Hepatocyte (in vitro differentiated cells): ENCODE results near the gene ZCCHC24. TPM values are rescaled to one million over a fixed set of nuclear protein-coding genes. Genes with fewer than 3 reads are reported as not detected.

Experiments used
- DNase-seq: peaks from one replicate; pipeline ENCODE4 v3.0.0-alpha.2; 2016; ENCODE audit warnings: low spot score
- H2AFZ ChIP-seq: fragments of 200-600 bp; sonication (generic); 2 replicates; pipeline ENCODE4 v1.6.0; 2016; ENCODE audit warnings: antibody characterized with exemption, mild to moderate bottlenecking
- H3K27ac ChIP-seq: fragments of 200-600 bp; sonication (generic); 2 replicates; pipeline ENCODE4 v1.5.1; 2016; ENCODE audit warnings: mild to moderate bottlenecking
- H3K27me3 ChIP-seq: fragments of 200-600 bp; sonication (generic); 2 replicates; pipeline ENCODE4 v1.6.1; 2016
- H3K36me3 ChIP-seq: fragments of 200-600 bp; sonication (generic); replicated peaks from 2 replicates; pipeline ENCODE4 v1.5.1; 2016; ENCODE audit warnings: low read depth; ENCODE audit not compliant: insufficient read depth
- H3K4me1 ChIP-seq: fragments of 200-600 bp; sonication (generic); 2 replicates; pipeline ENCODE4 v1.5.1; 2016; ENCODE audit warnings: mild to moderate bottlenecking, moderate library complexity; ENCODE audit not compliant: insufficient read depth
- H3K4me2 ChIP-seq: fragments of 200-600 bp; sonication (generic); 2 replicates; pipeline ENCODE4 v1.6.0; 2016
- H3K4me3 ChIP-seq: fragments of 200-600 bp; sonication (generic); 2 replicates; pipeline ENCODE4 v1.5.1; 2016; ENCODE audit warnings: mild to moderate bottlenecking
- H3K79me2 ChIP-seq: fragments of 200-600 bp; sonication (generic); 2 replicates; pipeline ENCODE4 v1.6.0; 2017; ENCODE audit warnings: mild to moderate bottlenecking
- H3K9me2 ChIP-seq: fragments of 200-600 bp; sonication (generic); replicated peaks from 2 replicates; pipeline ENCODE4 v1.6.0; 2017; ENCODE audit warnings: mild to moderate bottlenecking; ENCODE audit not compliant: insufficient read depth
- H3K9me3 ChIP-seq: fragments of 200-600 bp; sonication (generic); 2 replicates; pipeline ENCODE4 v1.5.1; 2016; ENCODE audit warnings: low read depth, mild to moderate bottlenecking
- H4K20me1 ChIP-seq: fragments of 200-600 bp; sonication (generic); 2 replicates; pipeline ENCODE4 v1.6.0; 2016; ENCODE audit warnings: mild to moderate bottlenecking; ENCODE audit not compliant: insufficient read depth, poor library complexity, severe bottlenecking
- EZH2 ChIP-seq: fragments of 200-600 bp; sonication (generic); IDR thresholded peaks from 2 replicates; pipeline ENCODE4 v1.6.1; 2016; ENCODE audit warnings: antibody characterized with exemption, mild to moderate bottlenecking, borderline replicate concordance
- EZH2phosphoT487 ChIP-seq: fragments of 200-600 bp; sonication (generic); IDR thresholded peaks from one replicate; pipeline ENCODE4 v1.6.1; 2018; ENCODE audit warnings: antibody characterized with exemption, mild to moderate bottlenecking, low read depth, moderate library complexity; ENCODE audit not compliant: unreplicated experiment, severe bottlenecking
- WGBS: methylation state at CpG from one replicate; pipeline ENCODE4 v1.1.6; 2016; ENCODE audit warnings: low lambda C conversion rate; ENCODE audit errors: missing lambda C conversion rate; 5-methylcytosine and 5-hydroxymethylcytosine counted together
- polyA plus RNA-seq: library from polyadenylated mRNA; unstranded; fragments of >200 nt; fragmentation: Nextera tagmentation; extraction: Ambion mirVana; gene quantifications from 2 replicates; pipeline ENCODE4 v1.2.1, GENCODE V29; 2016
- total RNA-seq: library from RNA; depleted of rRNA; stranded (reverse); fragments of >200 nt; gene quantifications from 2 replicates; pipeline ENCODE4 v1.2.3, GENCODE V29; 2014
- TF ChIP-seq, protein P1 (sequence below): fragments of 200-600 bp; sonication (generic); IDR thresholded peaks from 2 replicates; pipeline ENCODE4 v1.5.1; 2016; ENCODE audit warnings: antibody characterized with exemption, mild to moderate bottlenecking; ENCODE audit not compliant: poor library complexity

The ZCCHC24 gene
- total and polyA plus RNA-seq, 2 experiments from 2014 or later, result 20.1 to 20.6 TPM

DNA sequence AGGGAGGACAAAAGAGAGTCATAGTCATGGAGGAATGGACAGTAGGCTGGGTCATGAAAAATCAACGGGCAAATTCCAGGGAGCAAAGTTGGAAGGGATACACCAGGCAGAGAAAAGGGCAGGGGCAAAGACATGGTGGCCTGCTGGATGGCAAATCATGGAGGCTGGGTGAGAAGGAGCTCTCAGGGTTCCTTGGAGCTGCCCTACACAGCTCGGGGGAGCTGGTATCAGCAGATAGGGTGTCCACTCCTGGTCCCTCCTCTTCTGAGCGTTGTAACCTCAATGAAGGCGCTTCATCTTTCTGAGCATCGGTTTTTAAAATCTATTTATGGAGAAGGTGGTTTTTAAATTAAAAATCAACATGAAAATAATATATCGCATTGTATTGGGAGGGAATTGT, 39.1 kb upstream of the ZCCHC24 start:
- peaks cover 27% of the 10 kb centered on the region for H3K4me1 ChIP-seq
- H3K4me3 ChIP-seq, result no peak overlapping the region
- no peak overlapping the region for H3K4me2 ChIP-seq
- TF ChIP-seq, protein P1, sequence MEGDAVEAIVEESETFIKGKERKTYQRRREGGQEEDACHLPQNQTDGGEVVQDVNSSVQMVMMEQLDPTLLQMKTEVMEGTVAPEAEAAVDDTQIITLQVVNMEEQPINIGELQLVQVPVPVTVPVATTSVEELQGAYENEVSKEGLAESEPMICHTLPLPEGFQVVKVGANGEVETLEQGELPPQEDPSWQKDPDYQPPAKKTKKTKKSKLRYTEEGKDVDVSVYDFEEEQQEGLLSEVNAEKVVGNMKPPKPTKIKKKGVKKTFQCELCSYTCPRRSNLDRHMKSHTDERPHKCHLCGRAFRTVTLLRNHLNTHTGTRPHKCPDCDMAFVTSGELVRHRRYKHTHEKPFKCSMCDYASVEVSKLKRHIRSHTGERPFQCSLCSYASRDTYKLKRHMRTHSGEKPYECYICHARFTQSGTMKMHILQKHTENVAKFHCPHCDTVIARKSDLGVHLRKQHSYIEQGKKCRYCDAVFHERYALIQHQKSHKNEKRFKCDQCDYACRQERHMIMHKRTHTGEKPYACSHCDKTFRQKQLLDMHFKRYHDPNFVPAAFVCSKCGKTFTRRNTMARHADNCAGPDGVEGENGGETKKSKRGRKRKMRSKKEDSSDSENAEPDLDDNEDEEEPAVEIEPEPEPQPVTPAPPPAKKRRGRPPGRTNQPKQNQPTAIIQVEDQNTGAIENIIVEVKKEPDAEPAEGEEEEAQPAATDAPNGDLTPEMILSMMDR, result no peak
- no peak for TF ChIP-seq EZH2
- no peak for TF ChIP-seq EZH2phosphoT487
- no peaks in the 10 kb centered on the region for H3K79me2 ChIP-seq
- no peak overlapping the region for H2AFZ ChIP-seq
- no peaks in the 10 kb centered on the region for H3K27me3 ChIP-seq
- no peaks in the 10 kb centered on the region for H3K9me3 ChIP-seq
- H3K36me3 ChIP-seq, result no peaks in the 10 kb centered on the region
- no peaks in the 10 kb centered on the region for H4K20me1 ChIP-seq
- no peak for DNase-seq
- WGBS, result 93% methylated on average over 6 of the region's 6 CpGs
- H3K9me2 ChIP-seq, result no peaks in the 10 kb centered on the region
- H3K27ac ChIP-seq, result peak overlapping the region; percentile 64

DNA sequence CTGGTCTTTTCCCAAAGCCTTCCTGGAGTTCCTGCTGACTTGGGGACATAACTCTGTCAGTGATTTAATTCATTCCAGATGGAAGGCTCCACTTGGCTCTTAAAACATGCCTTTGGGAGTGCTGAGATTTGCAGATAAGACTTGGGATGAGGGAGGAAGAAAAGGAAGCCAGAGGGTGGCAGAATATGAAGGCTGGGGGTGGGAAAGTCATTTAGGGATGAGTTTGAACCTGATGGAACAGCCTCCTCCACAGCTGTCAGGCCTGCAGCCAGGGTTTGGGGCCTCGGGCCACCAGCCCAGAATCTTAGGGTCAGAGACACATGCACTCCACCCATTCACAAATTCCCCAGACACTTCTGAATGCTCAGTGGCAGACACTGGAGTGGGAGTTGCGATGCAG, 38.5 kb upstream of the ZCCHC24 start:
- Histone ChIP-seq H3K4me1 (peaks cover 27% of the 10 kb centered on the region), H3K27me3 (no peaks in the 10 kb centered on the region), H4K20me1 (no peaks in the 10 kb centered on the region), H3K36me3 (no peaks in the 10 kb centered on the region), H3K9me3 (no peaks in the 10 kb centered on the region), H3K4me2 (no peak overlapping the region), H2AFZ (no peak overlapping the region), H3K9me2 (no peaks in the 10 kb centered on the region), H3K27ac (peak overlapping the region; percentile 64), H3K4me3 (no peak overlapping the region), H3K79me2 (no peaks in the 10 kb centered on the region)
- TF ChIP-seq, protein P1, result no peak
- TF ChIP-seq EZH2phosphoT487 (no peak), EZH2 (no peak)
- 60% methylated on average over 2 of the region's 2 CpGs for WGBS
- DNase-seq, result no peak

DNA sequence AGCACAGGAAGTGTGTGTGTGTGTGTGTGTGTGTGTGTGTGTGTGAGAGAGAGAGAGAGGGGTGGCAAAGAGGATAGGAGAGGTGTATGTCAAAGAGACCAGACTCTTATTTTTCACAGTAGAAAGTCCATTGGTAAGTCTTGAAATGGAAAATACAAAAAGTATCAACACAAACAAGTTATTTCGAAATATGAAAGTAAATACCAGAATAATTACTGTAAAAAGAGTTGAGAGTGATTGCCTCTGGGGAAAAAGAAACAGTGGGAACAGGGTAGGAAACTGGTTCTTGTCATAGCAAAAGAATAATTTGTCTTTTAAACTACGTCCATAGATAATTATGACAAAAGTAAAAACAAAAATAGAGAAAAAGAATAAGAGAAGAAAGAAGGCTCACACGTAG, 37.9 kb upstream of the ZCCHC24 start:
- no peak for DNase-seq
- Histone ChIP-seq H3K27ac (peak overlapping the region; percentile 64), H3K9me3 (no peaks in the 10 kb centered on the region), H3K36me3 (no peaks in the 10 kb centered on the region), H3K79me2 (no peaks in the 10 kb centered on the region), H4K20me1 (no peaks in the 10 kb centered on the region), H3K4me2 (no peak overlapping the region), H2AFZ (no peak overlapping the region), H3K27me3 (no peaks in the 10 kb centered on the region), H3K4me3 (no peak overlapping the region), H3K4me1 (peaks cover 23% of the 10 kb centered on the region), H3K9me2 (no peaks in the 10 kb centered on the region)
- TF ChIP-seq EZH2 (no peak), EZH2phosphoT487 (no peak)
- WGBS, result 83% methylated on average over 3 of the region's 3 CpGs

DNA sequence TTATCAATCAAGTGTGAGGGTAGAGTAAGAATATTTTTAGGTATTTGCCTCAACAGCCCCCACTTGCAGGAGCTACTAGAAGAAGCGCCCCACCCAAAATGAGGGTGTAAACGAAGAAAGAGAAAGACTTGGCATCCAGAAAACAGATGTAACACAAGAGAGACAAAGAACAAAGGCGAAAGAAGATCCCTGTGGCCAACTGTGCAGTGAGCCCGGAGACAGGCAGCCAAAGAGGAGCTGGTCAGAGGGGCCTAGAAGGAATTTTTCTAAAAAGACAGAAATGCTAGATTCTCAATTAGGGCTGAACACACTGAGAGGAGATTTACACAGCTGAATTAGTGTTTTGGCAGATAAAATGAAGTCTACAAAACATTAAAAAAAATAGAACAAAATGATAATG, 37.3 kb upstream of the ZCCHC24 start:
- peaks cover 19% of the 10 kb centered on the region for H3K4me1 ChIP-seq
- WGBS, result 84% methylated on average over 4 of the region's 4 CpGs
- H2AFZ ChIP-seq, result no peak overlapping the region

More for the DNA sequence above, 37.3 kb upstream of the ZCCHC24 start:
- Histone ChIP-seq H4K20me1 (no peaks in the 10 kb centered on the region), H3K27me3 (no peaks in the 10 kb centered on the region), H3K9me2 (no peaks in the 10 kb centered on the region), H3K36me3 (no peaks in the 10 kb centered on the region), H3K79me2 (no peaks in the 10 kb centered on the region), H3K4me2 (no peak overlapping the region), H3K4me3 (no peak overlapping the region), H3K27ac (peak overlapping the region; percentile 64), H3K9me3 (no peaks in the 10 kb centered on the region)
- DNase-seq, result no peak
- TF ChIP-seq, protein P1, result no peak
- no peak for TF ChIP-seq EZH2
- no peak for TF ChIP-seq EZH2phosphoT487
